ENCODE data around the gene TRNAU1AP.
A peak's percentile ranks its signal among the peaks of the same experiment; 100 is the strongest.
"Not testable (repeated sequence)": the region's sequence is repeated elsewhere in the genome, so short reads cannot be mapped to it uniquely, and the experiment has no call there.

The TRNAU1AP gene

DNA sequence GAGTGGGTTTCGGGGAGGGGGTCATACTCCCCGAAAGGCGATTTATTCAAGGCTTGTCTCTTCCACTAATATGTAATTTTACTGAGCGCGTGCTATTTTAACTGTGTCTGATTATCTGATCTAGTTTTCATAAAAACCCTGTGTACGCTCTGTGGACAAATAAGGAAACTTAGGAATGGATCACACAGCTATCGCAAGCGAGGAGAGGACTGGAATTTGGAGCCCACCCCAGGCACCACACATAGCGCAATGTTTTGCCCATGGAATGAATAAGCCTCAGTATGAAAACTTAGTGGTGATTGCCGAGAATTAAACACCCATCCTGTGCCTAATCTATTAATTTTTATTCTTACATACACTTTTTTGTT, 29.3 kb downstream of the TRNAU1AP start:
- no peak for DNase-seq
- TF ChIP-seq, protein P1, sequence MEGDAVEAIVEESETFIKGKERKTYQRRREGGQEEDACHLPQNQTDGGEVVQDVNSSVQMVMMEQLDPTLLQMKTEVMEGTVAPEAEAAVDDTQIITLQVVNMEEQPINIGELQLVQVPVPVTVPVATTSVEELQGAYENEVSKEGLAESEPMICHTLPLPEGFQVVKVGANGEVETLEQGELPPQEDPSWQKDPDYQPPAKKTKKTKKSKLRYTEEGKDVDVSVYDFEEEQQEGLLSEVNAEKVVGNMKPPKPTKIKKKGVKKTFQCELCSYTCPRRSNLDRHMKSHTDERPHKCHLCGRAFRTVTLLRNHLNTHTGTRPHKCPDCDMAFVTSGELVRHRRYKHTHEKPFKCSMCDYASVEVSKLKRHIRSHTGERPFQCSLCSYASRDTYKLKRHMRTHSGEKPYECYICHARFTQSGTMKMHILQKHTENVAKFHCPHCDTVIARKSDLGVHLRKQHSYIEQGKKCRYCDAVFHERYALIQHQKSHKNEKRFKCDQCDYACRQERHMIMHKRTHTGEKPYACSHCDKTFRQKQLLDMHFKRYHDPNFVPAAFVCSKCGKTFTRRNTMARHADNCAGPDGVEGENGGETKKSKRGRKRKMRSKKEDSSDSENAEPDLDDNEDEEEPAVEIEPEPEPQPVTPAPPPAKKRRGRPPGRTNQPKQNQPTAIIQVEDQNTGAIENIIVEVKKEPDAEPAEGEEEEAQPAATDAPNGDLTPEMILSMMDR (IDR thresholded peaks at IDR 0.05; ENCODE audit: low read depth, low read length), result no peak
- H3K4me3 ChIP-seq (ENCODE audit: low read depth, low read length), result peak overlapping the region; percentile 94
- H3K9me3 ChIP-seq, result no peaks in the 10 kb centered on the region
- H3K4me1 ChIP-seq, result no peaks in the 10 kb centered on the region
- peaks cover 36% of the 10 kb centered on the region for H3K36me3 ChIP-seq
- no peaks in the 10 kb centered on the region for H3K27me3 ChIP-seq

DNA sequence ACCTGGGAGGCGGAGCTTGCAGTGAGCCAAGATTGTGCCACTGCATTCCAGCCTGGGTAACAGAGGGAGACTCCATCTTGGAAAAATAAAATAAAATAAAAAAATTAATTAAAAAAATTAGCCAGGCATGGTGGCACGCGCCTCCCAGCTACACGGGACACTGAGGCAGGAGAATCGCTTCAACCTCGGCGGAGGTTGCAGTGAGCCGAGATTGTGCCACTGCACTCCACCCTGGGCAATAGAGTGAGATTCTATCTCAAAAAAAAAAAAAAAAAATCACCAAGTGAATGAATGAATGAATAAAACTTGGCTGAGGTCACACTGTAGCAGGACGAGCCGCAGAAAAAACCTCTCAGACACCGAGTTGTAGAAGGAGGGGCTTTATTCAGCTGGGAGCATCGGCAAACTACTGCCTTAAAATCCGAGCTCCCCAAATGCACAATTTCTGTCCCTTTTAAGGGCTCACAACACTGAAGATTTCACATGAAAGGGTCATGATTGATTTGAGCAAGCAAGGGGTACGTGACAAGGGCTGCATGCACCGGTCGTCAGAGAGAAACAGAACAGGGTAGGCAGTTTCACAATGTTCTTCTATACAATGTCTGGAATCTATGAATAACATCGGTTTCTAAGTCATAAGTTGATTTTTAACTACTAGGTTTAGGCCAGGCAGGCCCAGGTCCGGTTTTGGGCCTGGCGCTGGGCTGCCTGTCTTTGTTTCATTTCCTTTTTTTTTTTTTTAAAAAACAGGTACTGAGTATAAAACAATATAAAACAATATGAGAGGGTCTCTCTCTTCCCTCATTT, 33.9 kb downstream of the TRNAU1AP start:
- not testable (repeated sequence) for H3K27me3 ChIP-seq; DNase-seq; H3K4me3 ChIP-seq (ENCODE audit: low read depth, low read length); H3K9me3 ChIP-seq; H3K36me3 ChIP-seq; H3K4me1 ChIP-seq

DNA sequence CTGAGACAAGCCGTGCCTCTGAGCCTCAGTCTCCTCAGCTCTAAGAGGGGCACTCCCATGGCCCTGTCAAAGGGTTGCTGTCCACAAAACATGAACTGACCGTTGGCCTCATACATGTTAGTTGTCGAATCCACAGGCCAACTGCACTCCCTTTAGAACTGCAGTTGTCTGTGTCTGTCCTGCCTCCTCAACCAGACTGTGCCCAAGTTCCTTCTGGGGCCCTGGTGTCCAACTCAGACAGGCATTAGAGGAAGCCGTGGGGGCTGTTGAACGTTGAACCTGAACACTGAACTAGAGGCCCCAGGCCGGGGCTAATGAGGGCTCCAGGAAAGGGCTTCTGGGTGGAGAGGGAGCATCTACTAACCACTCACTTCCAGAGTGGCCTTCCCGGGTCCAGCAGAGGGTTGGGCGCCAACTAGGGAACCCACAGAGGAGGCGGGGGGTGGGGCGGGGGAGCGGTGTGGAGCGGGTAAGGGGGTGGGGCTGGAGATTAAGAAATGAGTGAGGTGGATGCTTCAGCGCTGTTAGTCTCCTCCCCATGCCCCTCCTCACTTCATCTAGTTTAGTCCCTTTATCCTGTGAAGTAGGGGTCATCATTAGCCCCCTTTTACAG, 38.9 kb downstream of the TRNAU1AP start, which contains the start of gene RAB42:
Gene RAB42 (plus strand): TSS at position 558 of the 613 bp plus-strand sequence. CDS start 247 bp downstream, outside the sequence.
- TF ChIP-seq, protein P1 (IDR thresholded peaks at IDR 0.05; ENCODE audit: low read depth, low read length), result no peak
- H3K4me1 ChIP-seq, result no peaks in the 10 kb centered on the region
- peak within 1 kb of the TSS; percentile 44 for H3K4me3 ChIP-seq (ENCODE audit: low read depth, low read length)
- no peak for DNase-seq
- H3K27me3 ChIP-seq, result no peaks in the 10 kb centered on the region
- H3K9me3 ChIP-seq, result no peaks in the 10 kb centered on the region
- H3K36me3 ChIP-seq, result no peaks in the 10 kb centered on the region

DNA sequence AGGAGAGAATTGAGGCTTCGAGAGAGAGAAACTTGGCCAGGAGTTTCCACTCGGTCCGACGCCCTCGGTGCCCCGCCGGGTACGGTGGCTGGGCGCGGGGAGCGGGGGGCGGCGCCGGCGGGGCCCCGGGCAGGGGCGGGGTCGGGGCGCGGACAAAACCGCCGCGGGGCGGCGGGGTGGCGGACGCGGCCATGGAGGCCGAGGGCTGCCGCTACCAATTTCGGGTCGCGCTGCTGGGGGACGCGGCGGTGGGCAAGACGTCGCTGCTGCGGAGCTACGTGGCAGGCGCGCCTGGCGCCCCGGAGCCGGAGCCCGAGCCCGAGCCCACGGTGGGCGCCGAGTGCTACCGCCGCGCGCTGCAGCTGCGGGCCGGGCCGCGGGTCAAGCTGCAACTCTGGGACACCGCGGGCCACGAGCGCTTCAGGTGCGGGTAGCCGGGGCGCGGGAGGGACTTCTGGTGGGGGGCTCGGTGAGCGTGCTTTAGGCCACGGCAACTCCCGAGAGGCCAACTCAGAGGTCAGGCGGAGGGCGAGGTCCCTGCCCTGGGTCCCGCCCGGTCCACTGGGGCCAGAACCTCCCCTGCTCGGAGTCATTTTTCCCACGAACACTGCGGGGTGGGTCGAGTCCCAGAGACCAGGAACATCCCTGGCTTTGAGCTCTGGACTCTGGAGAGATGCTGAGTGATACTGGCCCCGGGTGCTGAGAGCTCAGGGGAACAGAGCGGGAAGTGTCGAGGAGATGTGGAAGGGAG, 39.6 kb downstream of the TRNAU1AP start:
- no peaks in the 10 kb centered on the region for H3K4me1 ChIP-seq
- H3K4me3 ChIP-seq (ENCODE audit: low read depth, low read length), result peak overlapping the region; percentile 44
- TF ChIP-seq, protein P1 (IDR thresholded peaks at IDR 0.05; ENCODE audit: low read depth, low read length), result no peak

DNA sequence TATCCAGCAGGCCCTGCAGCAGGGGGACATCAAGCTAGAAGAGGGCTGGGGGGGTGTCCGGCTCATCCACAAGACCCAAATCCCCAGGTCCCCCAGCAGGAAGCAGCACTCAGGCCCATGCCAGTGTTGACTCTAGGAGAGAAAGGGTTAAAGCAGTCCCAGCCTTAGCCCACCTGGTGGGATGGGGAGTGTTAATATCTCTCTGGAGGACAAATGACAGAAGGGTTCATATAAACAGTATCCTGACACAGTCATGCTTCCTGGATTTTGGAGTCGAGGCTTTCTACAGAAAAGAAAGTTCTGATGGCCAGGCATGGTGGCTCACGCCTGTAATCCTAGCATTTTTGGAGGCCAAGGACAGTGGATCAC, 41.1 kb downstream of the TRNAU1AP start:
- not testable (repeated sequence) for H3K27me3 ChIP-seq, H3K9me3 ChIP-seq, DNase-seq

More for the DNA sequence above, 39.6 kb downstream of the TRNAU1AP start:
- H3K9me3 ChIP-seq, result no peaks in the 10 kb centered on the region
- no peak for DNase-seq
- H3K27me3 ChIP-seq, result no peaks in the 10 kb centered on the region
- no peaks in the 10 kb centered on the region for H3K36me3 ChIP-seq

DNA sequence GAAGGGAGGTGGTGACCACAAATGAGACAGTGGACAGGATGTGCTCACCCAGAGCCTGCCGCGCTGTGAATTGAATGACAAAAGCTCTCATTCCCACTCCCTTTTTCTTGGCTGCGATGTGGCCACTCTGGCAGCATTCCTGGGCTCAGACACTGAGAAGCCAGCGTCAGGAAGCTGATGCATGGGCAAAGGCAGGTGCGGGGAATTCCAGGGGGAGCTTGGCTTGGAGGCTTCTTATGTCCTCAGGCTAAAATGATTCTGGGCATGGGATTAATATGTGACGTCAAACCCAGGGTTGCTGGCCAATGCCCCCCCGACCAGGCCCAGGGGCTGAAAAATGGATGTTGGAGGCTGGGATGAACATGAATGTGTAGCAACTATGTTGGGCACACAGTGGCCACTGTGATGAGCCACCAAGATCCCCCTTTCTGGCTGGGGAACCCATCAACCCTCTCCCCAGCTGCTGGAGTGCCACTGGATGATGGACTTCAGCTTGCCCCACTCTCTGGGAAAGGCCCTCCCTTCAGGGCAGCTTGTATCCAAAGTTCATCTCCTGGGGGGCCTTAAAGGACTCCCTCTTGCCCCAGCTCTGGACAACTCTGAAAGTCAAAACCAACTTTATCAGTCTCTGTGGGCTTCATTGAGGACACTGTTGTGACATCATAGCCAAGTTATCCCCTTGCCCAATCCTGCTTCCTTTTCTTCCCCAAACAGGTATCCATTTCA, 42.0 kb downstream of the TRNAU1AP start:
- H3K4me1 ChIP-seq; H3K4me3 ChIP-seq (ENCODE audit: low read depth, low read length); H3K36me3 ChIP-seq; DNase-seq; H3K9me3 ChIP-seq; H3K27me3 ChIP-seq: not testable (repeated sequence)

More for the DNA sequence above, 41.1 kb downstream of the TRNAU1AP start:
- H3K4me1 ChIP-seq; H3K4me3 ChIP-seq (ENCODE audit: low read depth, low read length); H3K36me3 ChIP-seq: not testable (repeated sequence)

DNA sequence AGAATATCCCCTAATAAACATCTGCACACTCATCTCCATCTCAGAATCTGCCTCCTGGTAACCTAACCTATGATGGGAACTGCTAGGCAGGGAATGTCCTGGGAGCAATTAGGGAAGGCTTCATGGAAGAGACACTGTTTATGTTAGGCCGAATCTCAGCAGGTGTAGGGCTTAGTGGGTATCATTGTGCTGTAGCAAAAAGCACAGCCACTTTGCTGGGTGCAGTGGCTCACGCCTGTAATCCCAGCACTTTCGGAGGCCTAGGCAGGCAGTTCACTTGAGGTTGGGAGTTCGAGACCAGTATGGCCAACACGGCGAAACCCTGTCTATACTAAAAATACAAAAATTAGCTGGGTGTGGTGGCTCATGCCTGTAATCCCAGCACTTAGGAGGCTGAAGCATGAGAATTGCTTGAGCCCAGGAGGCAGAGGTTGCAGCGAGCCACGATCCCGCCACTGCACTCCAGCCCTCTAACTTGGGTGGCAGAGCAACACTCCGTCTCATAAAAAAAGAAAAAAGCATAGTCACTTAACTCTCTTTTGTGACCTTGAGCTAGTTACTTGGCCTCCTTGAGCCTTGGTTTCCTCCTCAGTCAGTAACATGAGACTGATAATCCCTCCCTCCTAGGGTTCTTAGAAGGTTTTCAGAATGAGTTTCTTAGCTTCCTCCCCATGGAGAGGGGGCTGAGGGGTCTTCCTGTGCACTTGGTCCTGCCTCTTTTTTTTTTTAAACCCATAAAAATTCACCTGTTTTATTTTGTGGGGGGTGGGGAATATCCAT, 42.7 kb downstream of the TRNAU1AP start:
- Histone ChIP-seq H3K36me3 (no peaks in the 10 kb centered on the region), H3K4me3 (ENCODE audit: low read depth, low read length) (no peak overlapping the region), H3K27me3 (no peaks in the 10 kb centered on the region), H3K4me1 (no peaks in the 10 kb centered on the region), H3K9me3 (no peaks in the 10 kb centered on the region)
- TF ChIP-seq, protein P1 (IDR thresholded peaks at IDR 0.05; ENCODE audit: low read depth, low read length), result no peak
- no peak for DNase-seq

DNA sequence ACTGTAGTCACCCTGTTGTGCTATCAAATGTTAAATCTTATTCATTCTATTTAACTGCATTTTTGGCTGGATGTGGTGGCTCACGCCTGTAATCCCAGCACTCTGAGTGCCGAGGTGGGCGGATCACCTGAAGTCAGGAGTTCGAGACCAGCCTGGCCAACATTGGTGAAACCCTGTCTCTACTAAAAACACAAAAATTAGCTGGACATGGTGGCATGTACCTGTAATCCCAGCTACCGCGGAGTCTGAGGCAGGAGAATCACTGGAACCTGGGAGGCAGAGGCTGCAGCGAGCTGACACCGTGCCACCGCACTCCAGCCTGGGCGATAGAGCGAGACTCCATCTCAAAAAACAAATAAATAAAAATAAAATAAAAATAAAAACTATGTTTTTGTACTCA, 43.4 kb downstream of the TRNAU1AP start:
- not testable (repeated sequence) for H3K4me1 ChIP-seq; DNase-seq; H3K4me3 ChIP-seq (ENCODE audit: low read depth, low read length); H3K36me3 ChIP-seq; H3K27me3 ChIP-seq; H3K9me3 ChIP-seq

Data from BE2C (cell line).